SU-DHL-6 (cell line): ENCODE results near the gene KPNA5.

Experiments used
- CTCF ChIP-seq: fragments of 200-600 bp; sonication (generic); IDR thresholded peaks from one replicate; pipeline ENCODE4 v1.5.1; 2017; ENCODE audit warnings: antibody characterized with exemption, mild to moderate bottlenecking, low read length, moderate library complexity; ENCODE audit not compliant: insufficient read depth, poor library complexity, severe bottlenecking
- EZH2phosphoT487 ChIP-seq: fragments of 200-600 bp; sonication (generic), shearing (Covaris generic); conservative IDR thresholded peaks from 2 replicates; pipeline ENCODE4 v1.6.1; 2018; ENCODE audit warnings: mild to moderate bottlenecking, antibody characterized with exemption, low read length, moderate library complexity, mixed read lengths

DNA sequence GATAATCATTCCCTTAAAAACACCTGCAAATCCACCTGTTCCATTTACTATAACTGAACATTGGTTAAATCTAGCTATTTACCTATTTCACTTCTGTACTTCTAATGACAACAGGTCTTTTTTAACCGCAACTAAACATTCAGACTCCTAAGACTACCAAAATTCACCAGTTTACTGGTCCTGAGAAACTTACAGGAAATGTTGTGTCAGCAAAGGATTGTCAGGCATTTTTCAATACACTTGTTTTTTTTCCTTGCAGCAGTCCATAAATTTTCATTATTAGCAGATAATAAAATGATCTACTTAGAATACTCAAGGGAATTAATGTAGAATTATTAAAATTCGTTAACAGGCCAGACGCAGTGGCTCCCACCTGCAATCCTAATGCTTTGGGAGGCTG lies 17.7 kb upstream of the KPNA5 start:
- no peak for TF ChIP-seq CTCF
- no peak for TF ChIP-seq EZH2phosphoT487
